Measurements from ENCODE around the gene PDE4B. TPM values are rescaled to one million over a fixed set of nuclear protein-coding genes. Genes with fewer than 3 reads are reported as not detected.

PDE4B gene
- total RNA-seq, 1 donor from 2014 or later: 7.2 TPM

GRCh38 chr1:66355756-66356155, 563.1 kb downstream of the PDE4B start:
- H3K27ac Mint-ChIP-seq (ENCODE audit: unreplicated experiment): peak overlapping the region; percentile 81
- H3K4me3 Mint-ChIP-seq (ENCODE audit: unreplicated experiment): peak overlapping the region; percentile 61
- peaks cover 52% of the 10 kb centered on the region for H3K4me1 Mint-ChIP-seq (ENCODE audit: low read depth, unreplicated experiment)
- peaks cover 3% of the 10 kb centered on the region for H3K9me3 Mint-ChIP-seq (ENCODE audit: unreplicated experiment)
- H3K27me3 Mint-ChIP-seq (ENCODE audit: unreplicated experiment): peaks cover 3% of the 10 kb centered on the region
- no peaks in the 10 kb centered on the region for H3K36me3 Mint-ChIP-seq (ENCODE audit: unreplicated experiment)
- no peak for DNase-seq
- TF ChIP-seq, protein P1, sequence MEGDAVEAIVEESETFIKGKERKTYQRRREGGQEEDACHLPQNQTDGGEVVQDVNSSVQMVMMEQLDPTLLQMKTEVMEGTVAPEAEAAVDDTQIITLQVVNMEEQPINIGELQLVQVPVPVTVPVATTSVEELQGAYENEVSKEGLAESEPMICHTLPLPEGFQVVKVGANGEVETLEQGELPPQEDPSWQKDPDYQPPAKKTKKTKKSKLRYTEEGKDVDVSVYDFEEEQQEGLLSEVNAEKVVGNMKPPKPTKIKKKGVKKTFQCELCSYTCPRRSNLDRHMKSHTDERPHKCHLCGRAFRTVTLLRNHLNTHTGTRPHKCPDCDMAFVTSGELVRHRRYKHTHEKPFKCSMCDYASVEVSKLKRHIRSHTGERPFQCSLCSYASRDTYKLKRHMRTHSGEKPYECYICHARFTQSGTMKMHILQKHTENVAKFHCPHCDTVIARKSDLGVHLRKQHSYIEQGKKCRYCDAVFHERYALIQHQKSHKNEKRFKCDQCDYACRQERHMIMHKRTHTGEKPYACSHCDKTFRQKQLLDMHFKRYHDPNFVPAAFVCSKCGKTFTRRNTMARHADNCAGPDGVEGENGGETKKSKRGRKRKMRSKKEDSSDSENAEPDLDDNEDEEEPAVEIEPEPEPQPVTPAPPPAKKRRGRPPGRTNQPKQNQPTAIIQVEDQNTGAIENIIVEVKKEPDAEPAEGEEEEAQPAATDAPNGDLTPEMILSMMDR (IDR thresholded peaks at IDR 0.05; ENCODE audit: partially characterized antibody, unreplicated experiment): no peak

DNA sequence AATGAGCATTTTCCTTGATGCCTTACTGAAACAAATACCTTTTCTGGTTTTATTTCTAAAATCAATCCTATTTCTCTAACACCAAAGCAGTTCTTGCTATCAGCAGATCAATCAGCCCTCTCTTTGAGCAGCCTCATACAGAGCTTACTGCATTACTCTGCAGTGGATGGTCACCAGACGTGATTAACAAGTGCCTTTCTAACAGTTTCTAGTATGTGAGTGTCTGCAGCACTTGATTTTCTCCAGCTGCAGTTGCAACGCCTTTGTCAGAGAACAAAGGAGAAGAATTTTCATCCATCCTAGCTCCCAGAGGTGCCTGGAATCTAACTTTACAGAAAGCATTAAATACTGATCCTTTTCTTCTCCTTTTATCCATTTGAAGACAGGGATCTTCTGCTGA, 563.9 kb downstream of the PDE4B start:
- Mint-ChIP-seq H3K36me3 (ENCODE audit: unreplicated experiment) (no peaks in the 10 kb centered on the region), H3K4me1 (ENCODE audit: low read depth, unreplicated experiment) (peaks cover 56% of the 10 kb centered on the region), H3K27ac (ENCODE audit: unreplicated experiment) (peak overlapping the region; percentile 81), H3K4me3 (ENCODE audit: unreplicated experiment) (peak overlapping the region; percentile 61), H3K27me3 (ENCODE audit: unreplicated experiment) (peaks cover 3% of the 10 kb centered on the region), H3K9me3 (ENCODE audit: unreplicated experiment) (peaks cover 3% of the 10 kb centered on the region)
- TF ChIP-seq, protein P1 (IDR thresholded peaks at IDR 0.05; ENCODE audit: partially characterized antibody, unreplicated experiment): no peak
- no peak for DNase-seq

GRCh38 chr1:66357021-66357420, 564.3 kb downstream of the PDE4B start:
- Mint-ChIP-seq H3K36me3 (ENCODE audit: unreplicated experiment) (no peaks in the 10 kb centered on the region), H3K9me3 (ENCODE audit: unreplicated experiment) (peaks cover 3% of the 10 kb centered on the region), H3K4me3 (ENCODE audit: unreplicated experiment) (no peak overlapping the region), H3K27ac (ENCODE audit: unreplicated experiment) (peak overlapping the region; percentile 81), H3K4me1 (ENCODE audit: low read depth, unreplicated experiment) (peaks cover 53% of the 10 kb centered on the region), H3K27me3 (ENCODE audit: unreplicated experiment) (peaks cover 3% of the 10 kb centered on the region)
- TF ChIP-seq, protein P1 (IDR thresholded peaks at IDR 0.05; ENCODE audit: partially characterized antibody, unreplicated experiment): no peak
- no peak for DNase-seq

- no peak overlapping the region for H3K4me3 Mint-ChIP-seq (ENCODE audit: unreplicated experiment)
- DNase-seq: no peak
- no peaks in the 10 kb centered on the region for H3K36me3 Mint-ChIP-seq (ENCODE audit: unreplicated experiment)
- no peak overlapping the region for H3K27ac Mint-ChIP-seq (ENCODE audit: unreplicated experiment)
- peaks cover 3% of the 10 kb centered on the region for H3K27me3 Mint-ChIP-seq (ENCODE audit: unreplicated experiment)
- TF ChIP-seq, protein P1 (IDR thresholded peaks at IDR 0.05; ENCODE audit: partially characterized antibody, unreplicated experiment): no peak
- peaks cover 3% of the 10 kb centered on the region for H3K9me3 Mint-ChIP-seq (ENCODE audit: unreplicated experiment)
- peaks cover 49% of the 10 kb centered on the region for H3K4me1 Mint-ChIP-seq (ENCODE audit: low read depth, unreplicated experiment)
Observed at GRCh38 chr1:66357478-66358197, 564.9 kb downstream of the PDE4B start.

DNA sequence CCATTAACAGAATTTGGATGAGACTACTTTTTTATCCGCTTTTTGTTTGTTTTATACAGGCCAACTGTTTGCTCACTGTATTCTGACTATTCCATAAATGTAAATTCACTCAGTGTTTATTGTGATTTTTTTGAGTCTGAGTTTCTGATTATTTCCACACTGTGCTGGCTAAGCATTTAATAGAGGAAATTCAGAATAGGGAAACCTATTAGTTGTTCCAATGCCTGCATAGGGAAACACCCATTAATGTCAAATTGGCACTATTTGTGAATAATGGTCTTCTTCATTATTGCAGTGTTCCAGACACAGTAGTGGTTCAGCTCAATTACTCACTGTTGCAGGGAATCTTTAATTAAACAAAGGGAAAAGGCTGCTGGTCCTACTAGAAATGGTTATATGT, 566.6 kb downstream of the PDE4B start:
- H3K27ac Mint-ChIP-seq (ENCODE audit: unreplicated experiment): no peak overlapping the region
- H3K4me1 Mint-ChIP-seq (ENCODE audit: low read depth, unreplicated experiment): peaks cover 38% of the 10 kb centered on the region
- H3K36me3 Mint-ChIP-seq (ENCODE audit: unreplicated experiment): no peaks in the 10 kb centered on the region
- TF ChIP-seq, protein P1 (IDR thresholded peaks at IDR 0.05; ENCODE audit: partially characterized antibody, unreplicated experiment): no peak
- no peak for DNase-seq
- no peak overlapping the region for H3K4me3 Mint-ChIP-seq (ENCODE audit: unreplicated experiment)
- H3K27me3 Mint-ChIP-seq (ENCODE audit: unreplicated experiment): peaks cover 3% of the 10 kb centered on the region
- H3K9me3 Mint-ChIP-seq (ENCODE audit: unreplicated experiment): peaks cover 3% of the 10 kb centered on the region

All from glutamatergic neuron (in vitro differentiated cells).